ENCODE data around the gene ETNK2. TPM values are rescaled to one million over a fixed set of nuclear protein-coding genes. Genes with fewer than 3 reads are reported as not detected.

Gene ETNK2
- total RNA-seq, 1 donor from 2014 or later, result 4.5 TPM

DNA sequence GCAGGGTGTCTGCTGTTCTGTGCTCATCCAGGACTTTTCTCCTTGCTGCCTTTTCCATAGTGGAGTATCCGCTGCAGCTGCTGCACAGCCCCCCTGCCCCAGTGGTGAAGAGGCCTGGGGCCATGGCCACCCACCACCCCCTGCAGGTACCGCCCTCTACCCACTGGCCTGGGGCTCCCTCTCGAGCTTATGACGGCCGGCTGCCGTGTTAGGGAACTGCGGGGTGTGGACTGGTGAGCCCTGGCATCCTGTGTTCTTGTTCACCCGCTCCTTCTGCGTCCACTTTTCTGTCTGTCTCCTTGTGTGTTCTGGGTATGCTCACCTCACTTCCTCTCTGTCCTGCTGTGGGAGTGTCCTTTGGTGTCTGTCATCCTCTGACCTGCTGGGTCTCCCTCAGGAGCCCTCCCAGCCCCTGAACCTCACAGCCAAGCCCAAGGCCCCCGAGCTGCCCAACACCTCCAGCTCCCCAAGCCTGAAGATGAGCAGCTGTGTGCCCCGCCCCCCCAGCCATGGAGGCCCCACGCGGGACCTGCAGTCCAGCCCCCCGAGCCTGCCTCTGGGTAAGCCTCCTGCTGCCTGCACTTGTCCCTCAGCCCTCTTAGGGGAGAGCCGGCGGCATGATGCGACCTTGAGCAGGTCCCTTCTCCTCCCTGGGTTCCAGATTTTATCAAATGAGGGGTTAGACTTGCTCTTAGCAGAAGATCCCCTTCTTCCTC is 29.8 kb downstream of the ETNK2 start:
- TF ChIP-seq, protein P1, sequence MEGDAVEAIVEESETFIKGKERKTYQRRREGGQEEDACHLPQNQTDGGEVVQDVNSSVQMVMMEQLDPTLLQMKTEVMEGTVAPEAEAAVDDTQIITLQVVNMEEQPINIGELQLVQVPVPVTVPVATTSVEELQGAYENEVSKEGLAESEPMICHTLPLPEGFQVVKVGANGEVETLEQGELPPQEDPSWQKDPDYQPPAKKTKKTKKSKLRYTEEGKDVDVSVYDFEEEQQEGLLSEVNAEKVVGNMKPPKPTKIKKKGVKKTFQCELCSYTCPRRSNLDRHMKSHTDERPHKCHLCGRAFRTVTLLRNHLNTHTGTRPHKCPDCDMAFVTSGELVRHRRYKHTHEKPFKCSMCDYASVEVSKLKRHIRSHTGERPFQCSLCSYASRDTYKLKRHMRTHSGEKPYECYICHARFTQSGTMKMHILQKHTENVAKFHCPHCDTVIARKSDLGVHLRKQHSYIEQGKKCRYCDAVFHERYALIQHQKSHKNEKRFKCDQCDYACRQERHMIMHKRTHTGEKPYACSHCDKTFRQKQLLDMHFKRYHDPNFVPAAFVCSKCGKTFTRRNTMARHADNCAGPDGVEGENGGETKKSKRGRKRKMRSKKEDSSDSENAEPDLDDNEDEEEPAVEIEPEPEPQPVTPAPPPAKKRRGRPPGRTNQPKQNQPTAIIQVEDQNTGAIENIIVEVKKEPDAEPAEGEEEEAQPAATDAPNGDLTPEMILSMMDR (IDR thresholded peaks at IDR 0.05), result no peak
- DNase-seq, result no peak
- no peak for ATAC-seq
- Histone ChIP-seq H3K4me3 (no peak overlapping the region), H3K36me3 (peaks cover 89% of the 10 kb centered on the region), H3K27me3 (ENCODE audit: low read depth) (no peaks in the 10 kb centered on the region), H3K27ac (peak overlapping the region; percentile 18), H3K9me3 (no peaks in the 10 kb centered on the region), H3K4me1 (peaks cover 12% of the 10 kb centered on the region)
- intact Hi-C loops (cut with DNase I), result no loop called here

DNA sequence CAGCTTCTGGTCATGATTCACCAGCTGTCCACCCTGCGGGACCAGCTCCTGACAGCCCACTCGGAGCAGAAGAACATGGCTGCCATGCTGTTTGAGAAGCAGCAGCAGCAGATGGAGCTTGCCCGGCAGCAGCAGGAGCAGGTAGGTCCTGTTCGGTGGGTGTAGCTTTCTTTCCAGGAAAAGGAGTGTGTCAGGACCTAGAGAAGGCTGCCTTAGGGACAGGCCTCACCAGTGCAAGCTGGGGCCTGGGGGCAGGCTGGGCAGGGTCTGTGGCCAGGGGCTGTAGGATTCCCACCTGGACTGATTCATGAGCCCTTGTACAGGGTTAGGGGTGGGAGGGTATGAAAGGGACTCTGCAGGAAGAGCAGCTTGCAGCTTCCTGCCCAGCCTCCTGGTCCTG is 35.3 kb downstream of the ETNK2 start:
- no peak overlapping the region for H3K4me3 ChIP-seq
- no peaks in the 10 kb centered on the region for H3K27me3 ChIP-seq (ENCODE audit: low read depth)
- peak in 1 of 2 donors; percentile 7 for ATAC-seq
- no peaks in the 10 kb centered on the region for H3K9me3 ChIP-seq
- no peak for DNase-seq
- intact Hi-C loops (cut with DNase I), result no loop called here
- peaks cover 58% of the 10 kb centered on the region for H3K36me3 ChIP-seq
- no peak overlapping the region for H3K27ac ChIP-seq
- H3K4me1 ChIP-seq, result peaks cover 16% of the 10 kb centered on the region
- TF ChIP-seq, protein P1 (IDR thresholded peaks at IDR 0.05), result no peak

DNA sequence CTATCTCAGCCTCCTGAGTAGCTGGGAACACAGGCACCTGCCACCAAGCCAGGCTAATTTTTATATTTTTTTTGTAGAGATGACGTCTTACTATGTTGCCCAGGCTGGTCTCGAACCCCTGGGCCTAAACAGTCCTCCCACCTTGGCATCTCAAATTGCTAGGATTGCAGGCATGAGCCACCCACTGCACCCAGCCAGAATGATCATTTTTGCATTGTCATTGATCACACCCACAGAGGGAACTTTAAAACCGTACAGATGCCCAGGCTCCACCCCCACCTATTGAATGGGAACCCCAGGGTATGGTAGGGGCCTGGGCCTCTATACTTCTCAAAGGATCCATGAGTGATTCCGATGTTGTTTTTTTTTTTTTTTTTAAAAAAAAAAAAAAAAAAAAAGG is 36.7 kb downstream of the ETNK2 start:
- peaks cover 26% of the 10 kb centered on the region for H3K4me1 ChIP-seq
- TF ChIP-seq, protein P1 (IDR thresholded peaks at IDR 0.05), result no peak
- H3K36me3 ChIP-seq, result peaks cover 50% of the 10 kb centered on the region
- intact Hi-C loops (cut with DNase I), result no loop called here
- no peak overlapping the region for H3K4me3 ChIP-seq
- no peak for ATAC-seq
- DNase-seq, result no peak
- H3K27me3 ChIP-seq (ENCODE audit: low read depth), result no peaks in the 10 kb centered on the region
- no peak overlapping the region for H3K27ac ChIP-seq
- H3K9me3 ChIP-seq, result no peaks in the 10 kb centered on the region

DNA sequence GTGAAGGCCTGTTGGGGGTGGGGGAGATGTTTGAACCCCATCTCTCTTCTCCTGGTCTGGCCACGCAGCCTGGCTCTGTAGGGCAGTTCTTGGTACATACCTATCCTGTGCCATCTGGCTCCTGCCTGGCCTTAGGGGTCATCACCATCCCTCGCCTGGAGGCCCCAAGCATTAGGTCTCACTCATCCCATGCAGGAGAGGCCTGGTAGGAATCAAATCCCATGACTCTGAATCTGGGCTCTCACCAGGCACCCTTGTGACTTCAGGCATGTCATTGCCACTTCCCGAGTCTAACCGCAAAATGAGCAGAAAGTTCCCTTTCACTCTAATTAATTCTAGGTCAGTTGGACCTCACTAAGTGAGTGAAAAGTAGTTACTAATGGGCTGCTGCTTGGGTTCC is 37.2 kb downstream of the ETNK2 start:
- no peaks in the 10 kb centered on the region for H3K27me3 ChIP-seq (ENCODE audit: low read depth)
- no peak overlapping the region for H3K27ac ChIP-seq
- no peak for DNase-seq
- H3K4me3 ChIP-seq, result no peak overlapping the region
- peak in 1 of 2 donors; percentile 34 for ATAC-seq
- intact Hi-C loops (cut with DNase I), result no loop called here
- H3K4me1 ChIP-seq, result peaks cover 30% of the 10 kb centered on the region
- H3K36me3 ChIP-seq, result peaks cover 45% of the 10 kb centered on the region
- no peaks in the 10 kb centered on the region for H3K9me3 ChIP-seq
- TF ChIP-seq, protein P1 (IDR thresholded peaks at IDR 0.05), result no peak

DNA sequence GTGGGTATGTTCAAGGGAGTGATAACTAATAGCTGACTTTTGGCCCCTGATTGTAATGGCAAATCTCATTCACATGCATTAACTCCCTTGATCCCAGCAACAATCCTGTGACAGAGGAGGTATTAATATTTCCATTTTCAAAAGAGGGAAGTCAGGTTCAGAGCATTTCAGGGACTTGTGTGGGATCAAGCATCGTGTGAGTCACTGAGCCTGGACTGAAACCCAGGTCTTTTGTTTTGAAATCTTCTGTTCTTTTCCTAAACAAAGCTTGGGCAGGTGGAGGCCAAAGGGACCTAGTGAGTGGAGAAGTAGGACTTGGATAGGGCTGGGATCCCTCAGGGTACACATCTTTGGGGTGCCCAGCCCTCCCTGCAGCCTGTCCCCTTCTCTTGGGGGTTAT is 37.9 kb downstream of the ETNK2 start:
- no peak overlapping the region for H3K27ac ChIP-seq

More for the DNA sequence above, 37.9 kb downstream of the ETNK2 start:
- no peaks in the 10 kb centered on the region for H3K9me3 ChIP-seq
- peaks cover 38% of the 10 kb centered on the region for H3K36me3 ChIP-seq
- DNase-seq (no peak), ATAC-seq (no peak)
- peaks cover 37% of the 10 kb centered on the region for H3K4me1 ChIP-seq
- intact Hi-C loops (cut with DNase I), result no loop called here
- H3K27me3 ChIP-seq (ENCODE audit: low read depth), result no peaks in the 10 kb centered on the region
- H3K4me3 ChIP-seq, result no peak overlapping the region
- TF ChIP-seq, protein P1 (IDR thresholded peaks at IDR 0.05), result no peak

Data from lower lobe of right lung (tissue), 2 donors.